Thoracic aorta (tissue), 2 donors: ENCODE data around the gene FOSL2. TPM values are rescaled to one million over a fixed set of nuclear protein-coding genes. Genes with fewer than 3 reads are reported as not detected.

Experiments
- ATAC-seq: fragments of 150-250 bp; one replicate; pipeline ENCODE4 v1.8.0; 2017; ENCODE audit warnings: low read depth; ENCODE audit not compliant: insufficient number of reproducible peaks, low FRiP score
- DNase-seq: peaks from one replicate; pipeline ENCODE4 v3.0.0-alpha.2; 2020; ENCODE audit warnings: low spot score
- H3K27ac ChIP-seq, 2 donors: fragments of 200-600 bp; sonication (generic); 1 replicate in 1 of 2; 2 replicates in 1 of 2; pipeline ENCODE4 v1.5.1; 2016; ENCODE audit warnings: mild to moderate bottlenecking in 2 of 2, moderate library complexity in 2 of 2
- H3K27me3 ChIP-seq: fragments of 200-600 bp; sonication (generic); replicated peaks from 2 replicates; pipeline ENCODE4 v1.6.0; 2016; ENCODE audit warnings: mild to moderate bottlenecking; ENCODE audit not compliant: insufficient read depth
- H3K36me3 ChIP-seq: fragments of 200-600 bp; sonication (generic); one replicate; pipeline ENCODE4 v1.5.1; 2016
- H3K4me1 ChIP-seq, 2 donors: fragments of 200-600 bp; sonication (generic); 1 replicate in 1 of 2; 2 replicates in 1 of 2; pipeline versions ENCODE4 v1.5.1 to v1.6.0; 2016; ENCODE audit warnings: low read depth in 2 of 2, mild to moderate bottlenecking in 1 of 2; ENCODE audit not compliant: control insufficient read depth in 1 of 2
- H3K4me3 ChIP-seq: fragments of 200-600 bp; sonication (generic); 2 replicates; pipeline ENCODE4 v1.5.1; 2016; ENCODE audit warnings: mild to moderate bottlenecking
- H3K9me3 ChIP-seq: fragments of 200-600 bp; sonication (generic); 2 replicates; pipeline ENCODE4 v1.5.1; 2016
- CTCF ChIP-seq: fragments of 200-600 bp; sonication (generic); IDR thresholded peaks from one replicate; pipeline ENCODE4 v1.5.1; 2019; ENCODE audit warnings: antibody characterized with exemption
- total RNA-seq, 2 donors: library from RNA; depleted of rRNA; stranded (reverse); fragments of >200 nt; gene quantifications; one replicate each; pipeline versions ENCODE4 v1.1.0 to v1.2.3, GENCODE V29; 2016

FOSL2 gene
- total RNA-seq, 2 donors from 2014 or later: 188 to 311 TPM

DNA sequence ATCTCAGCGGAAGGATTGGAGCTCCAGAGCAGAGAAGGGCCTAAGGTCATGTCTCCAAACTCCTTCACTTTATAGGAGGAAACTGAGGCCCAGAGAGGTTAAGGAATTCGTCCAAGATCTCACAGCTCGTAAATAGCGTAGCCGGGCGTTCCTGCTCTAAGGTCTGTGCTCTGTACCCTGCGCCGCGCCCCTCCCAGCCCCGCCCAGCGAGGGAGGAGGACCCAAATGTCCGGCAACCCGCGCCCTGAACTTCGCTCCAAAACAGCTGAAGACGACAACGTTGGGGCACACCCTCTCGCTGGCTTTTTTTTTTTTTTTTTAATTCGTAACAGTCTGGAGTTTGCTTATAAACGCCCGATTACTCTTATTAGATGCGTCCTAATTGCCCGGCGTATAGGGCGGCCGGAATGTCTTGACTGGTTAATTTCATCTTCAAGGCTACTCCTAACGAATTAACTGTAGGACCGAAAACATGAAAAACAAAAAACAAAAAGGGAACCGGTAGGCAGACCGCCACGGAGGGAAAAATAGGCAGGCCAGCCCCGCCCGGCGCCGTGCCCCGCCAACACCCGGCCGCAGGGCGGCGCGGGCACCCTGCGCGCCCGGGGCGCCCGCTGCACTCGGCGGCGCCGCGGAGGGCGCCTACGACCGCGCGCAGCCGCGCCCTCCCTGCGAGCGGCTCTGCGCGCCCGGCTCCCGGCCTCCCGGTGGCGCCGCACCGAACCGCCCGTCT is 928 bp upstream of the FOSL2 start:
- peak overlapping the region; percentile 97 for H3K4me3 ChIP-seq

DNA sequence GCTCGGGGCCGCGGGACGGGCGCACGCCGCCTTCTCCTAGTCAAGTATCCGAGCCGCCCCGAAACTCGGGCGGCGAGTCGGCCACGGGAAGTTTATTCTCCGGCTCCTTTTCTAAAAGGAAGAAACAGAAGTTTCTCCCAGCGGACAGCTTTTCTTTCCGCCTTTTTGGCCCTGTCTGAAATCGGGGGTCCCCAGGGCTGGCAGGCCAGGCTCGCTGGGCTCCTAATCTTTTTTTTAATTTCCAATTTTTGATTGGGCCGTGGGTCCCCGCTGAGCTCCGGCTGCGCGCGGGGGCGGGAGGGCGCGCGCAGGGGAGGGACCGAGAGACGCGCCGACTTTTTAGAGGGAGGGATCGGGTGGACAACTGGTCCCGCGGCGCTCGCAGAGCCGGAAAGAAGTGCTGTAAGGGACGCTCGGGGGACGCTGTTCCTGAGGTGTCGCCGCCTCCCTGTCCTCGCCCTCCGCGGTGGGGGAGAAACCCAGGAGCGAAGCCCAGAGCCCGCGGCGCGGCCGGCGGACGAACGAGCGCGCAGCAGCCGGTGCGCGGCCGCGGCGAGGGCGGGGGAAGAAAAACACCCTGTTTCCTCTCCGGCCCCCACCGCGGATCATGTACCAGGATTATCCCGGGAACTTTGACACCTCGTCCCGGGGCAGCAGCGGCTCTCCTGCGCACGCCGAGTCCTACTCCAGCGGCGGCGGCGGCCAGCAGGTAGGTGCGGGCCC is 617 bp downstream of the FOSL2 start:
- Histone ChIP-seq H3K4me1 (peaks cover 9 to 19% of the 10 kb centered on the region in 2 donors), H3K36me3 (peaks cover 3% of the 10 kb centered on the region), H3K9me3 (no peaks in the 10 kb centered on the region), H3K27ac (peak overlapping the region; percentile 99), H3K4me3 (peak overlapping the region; percentile 97), H3K27me3 (no peaks in the 10 kb centered on the region)
- no peak for TF ChIP-seq CTCF
- no peak for ATAC-seq
- no peak for DNase-seq

More for the DNA sequence above, 928 bp upstream of the FOSL2 start:
- no peaks in the 10 kb centered on the region for H3K27me3 ChIP-seq
- no peak for TF ChIP-seq CTCF
- peak; percentile 13 for ATAC-seq
- no peaks in the 10 kb centered on the region for H3K9me3 ChIP-seq
- DNase-seq: peak; percentile 81
- no peaks in the 10 kb centered on the region for H3K36me3 ChIP-seq
- peaks cover 5 to 10% of the 10 kb centered on the region in 2 donors for H3K4me1 ChIP-seq
- peak overlapping the region; percentile 99 for H3K27ac ChIP-seq

DNA sequence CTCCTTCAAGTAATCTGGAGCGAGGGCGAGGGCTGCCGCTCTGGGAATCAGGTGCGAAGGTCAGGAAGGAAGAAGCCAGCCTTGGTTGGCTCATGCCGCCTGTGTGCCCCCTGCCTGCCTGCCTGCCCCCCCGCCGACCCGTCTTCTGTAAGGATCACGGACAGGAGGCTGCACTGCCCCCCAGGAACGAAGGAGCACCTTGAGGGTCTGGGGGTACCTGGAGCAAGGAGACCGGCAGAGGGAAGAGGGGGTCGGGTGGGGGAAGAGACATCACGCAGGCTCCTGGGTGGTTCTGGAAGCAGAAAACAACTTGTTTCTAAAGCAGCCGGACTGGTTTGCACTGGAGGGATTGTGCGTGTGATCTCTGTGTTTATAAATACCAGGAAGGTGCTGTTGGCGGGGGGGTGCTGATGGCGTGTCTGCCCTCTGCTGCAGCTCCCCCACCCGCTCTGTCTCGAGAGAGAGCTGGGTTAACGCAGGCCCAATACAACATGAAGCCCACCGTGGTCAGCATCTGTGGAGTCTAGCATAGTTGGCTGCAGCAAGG is 1.7 kb downstream of the FOSL2 start:
- DNase-seq: no peak
- H3K4me3 ChIP-seq: peak overlapping the region; percentile 97
- ATAC-seq: no peak
- peak overlapping the region; percentile 99 for H3K27ac ChIP-seq
- no peak for TF ChIP-seq CTCF
- no peaks in the 10 kb centered on the region for H3K9me3 ChIP-seq
- peaks cover 3% of the 10 kb centered on the region for H3K36me3 ChIP-seq
- peaks cover 19 to 27% of the 10 kb centered on the region in 2 donors for H3K4me1 ChIP-seq
- H3K27me3 ChIP-seq: no peaks in the 10 kb centered on the region

DNA sequence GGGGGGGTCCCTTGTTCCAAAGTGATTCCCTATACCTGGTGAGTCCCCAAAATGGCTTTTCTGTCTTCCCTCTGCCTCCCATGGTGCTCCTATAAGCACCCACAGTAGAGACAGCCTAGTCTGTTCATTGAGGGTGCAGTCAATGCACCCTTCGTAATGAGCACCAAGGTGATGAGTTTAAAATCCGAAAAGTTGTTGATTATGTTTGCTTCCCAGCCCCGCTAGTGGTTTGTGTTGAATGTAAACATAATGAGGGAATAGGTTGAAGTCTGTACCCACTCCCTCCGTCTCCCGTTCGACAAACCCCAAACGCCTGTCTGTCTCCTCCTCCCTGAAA is 2.3 kb downstream of the FOSL2 start:
- peak overlapping the region; percentile 99 for H3K27ac ChIP-seq
- ATAC-seq: no peak
- H3K9me3 ChIP-seq: no peaks in the 10 kb centered on the region
- no peaks in the 10 kb centered on the region for H3K27me3 ChIP-seq
- no peak for TF ChIP-seq CTCF
- peak overlapping the region; percentile 97 for H3K4me3 ChIP-seq
- H3K4me1 ChIP-seq: peaks cover 24 to 27% of the 10 kb centered on the region in 2 donors
- no peak for DNase-seq
- peaks cover 3% of the 10 kb centered on the region for H3K36me3 ChIP-seq

- Histone ChIP-seq H3K27me3 (no peaks in the 10 kb centered on the region), H3K27ac (peak overlapping the region; percentile 99), H3K9me3 (no peaks in the 10 kb centered on the region), H3K4me3 (peak overlapping the region; percentile 97), H3K36me3 (peaks cover 3% of the 10 kb centered on the region), H3K4me1 (peaks cover 27 to 31% of the 10 kb centered on the region in 2 donors)
- no peak for TF ChIP-seq CTCF
- ATAC-seq (no peak), DNase-seq (no peak)
Observed at GRCh38 chr2:28395334-28396061, 2.8 kb downstream of the FOSL2 start.
